Heart right ventricle (tissue), 16 donors: ENCODE results near the gene CCL14. TPM values are rescaled to one million over a fixed set of nuclear protein-coding genes. Genes with fewer than 3 reads are reported as not detected.

Source experiments
- ATAC-seq, 8 donors: fragments of 200-7000 bp; cut with Tn5 transposase; one replicate each; pipeline ENCODE4 v1.9.1; 2020; ENCODE audit warnings: mild to moderate bottlenecking in 8 of 8, moderate library complexity in 8 of 8, moderate number of reproducible peaks in 1 of 8
- DNase-seq, 2 donors: peaks; one replicate each; pipeline ENCODE4 v3.0.0-alpha.2; 2020
- H3K27ac ChIP-seq, 10 donors: fragments of 200-600 bp; sonication (generic) in 2 of 10; one replicate each; pipeline versions ENCODE4 v1.5.0 to v1.8.0; 2020 to 2022; ENCODE audit warnings: mild to moderate bottlenecking in 3 of 10
- H3K27me3 ChIP-seq, 7 donors: fragments of 200-600 bp; one replicate each; pipeline ENCODE4 v1.8.0; 2021 to 2022; ENCODE audit warnings: mild to moderate bottlenecking in 2 of 7
- H3K36me3 ChIP-seq, 9 donors: fragments of 200-600 bp; sonication (generic) in 1 of 9; one replicate each; pipeline versions ENCODE4 v1.5.0 to v1.8.0; 2020 to 2022; ENCODE audit warnings: mild to moderate bottlenecking in 2 of 9
- H3K4me1 ChIP-seq, 9 donors: fragments of 200-600 bp; sonication (generic) in 1 of 9; one replicate each; pipeline versions ENCODE4 v1.5.0 to v1.8.0; 2020 to 2022; ENCODE audit warnings: mild to moderate bottlenecking in 4 of 9
- H3K4me3 ChIP-seq, 10 donors: fragments of 200-600 bp; sonication (generic) in 2 of 10; one replicate each; pipeline versions ENCODE4 v1.5.0 to v1.8.0; 2020 to 2022; ENCODE audit warnings: mild to moderate bottlenecking in 7 of 10, moderate library complexity in 2 of 10
- H3K9me3 ChIP-seq, 11 donors: fragments of 200-600 bp in 10 of 11; sonication (generic) in 2 of 11; one replicate each; pipeline versions ENCODE4 v1.5.0 to v1.8.0; 2013 to 2022; ENCODE audit warnings: mild to moderate bottlenecking in 2 of 11, control low read depth in 1 of 11, moderate library complexity in 1 of 11
- CTCF ChIP-seq, 9 donors: fragments of 200-600 bp; sonication (generic) in 2 of 9; IDR thresholded peaks; one replicate each; pipeline versions ENCODE4 v1.5.0 to v1.8.0; 2021 to 2022; ENCODE audit warnings: antibody characterized with exemption in 9 of 9, mild to moderate bottlenecking in 5 of 9, moderate library complexity in 1 of 9
- WGBS, 2 donors: extraction: QIAGEN DNeasy Blood & Tissue Kit; methylation state at CpG; one replicate each; pipeline ENCODE4 v1.1.7; 2013; ENCODE audit warnings: inconsistent platforms in 1 of 2; 5-methylcytosine and 5-hydroxymethylcytosine counted together
- intact Hi-C, 10 donors: fragments of 100-400 bp; cut with DNase I; formaldehyde crosslinking; loops; one replicate each; pipeline versions ENCODE4 v1.11.1 to v1.14.2; 2022
- polyA plus RNA-seq, 2 donors: library from polyadenylated mRNA; stranded (reverse); fragments of 200-250 nt; gene quantifications; one replicate each; pipeline ENCODE4 v1.2.3, GENCODE V29; 2013
- total RNA-seq, 10 donors: library from RNA; stranded (reverse); fragmentation: NEBNext Ultra II Directional in 3 of 10; extraction: Animal tissue kit (Norgen Biotek cat#: 25700) in 3 of 10; gene quantifications; one replicate each; pipeline versions ENCODE4 v1.2.1 to v1.2.4, GENCODE V29; 2021 to 2023
- donor health status: Arrhythmogenic right ventricular cardiomyopathy.
- donor health status: ischemic (EF 13 %, LVEDD 7.1; RV severe dilation, severe dysfunction).
- donor health status: healthy with polysubstance abuse.
- donor health status: DM: no; HTN: yes; CAD: no.
- donor health status: DM: no; HTN: no; CAD: no.
- donor health status: ischemic (EF 25% LVEDD 6.9; RV normal size, moderate dysfunction).
- donor health status: ischemic (EF 25% LVEDD 5.7; RV mildly dilated, moderate dysfunction).
- donor health status: healthy.
- donor health status: DM: yes; HTN: yes; CAD: no.
- donor health status: Ischemic cardiomyopathy.
- donor health status: ischemic (EF 35%, LVEDD 5.7; RV mildly dilated, moderate dysfunction).
- donor health status: nonischemic (EF 11% LVEDD 7.7; RV severe dilation, severe dysfunction).
- donor health status: DM: yes; HTN: yes; CAD: no.
- donor health status: PGD.
- donor health status: ischemic (EF 29% LVEDD 5.4; RV normal size, mild dysfunction).
- donor health status: nonischemic (EF 23%, LVEDD 6.1; RV moderate dilation, normal function).

CCL14 gene
- total and polyA plus RNA-seq, 12 donors = 1.0 to 77.3 (median 5.6) TPM

- ATAC-seq = no peak
- H3K9me3 ChIP-seq = peaks cover 0 to 13% (median 8%) of the 10 kb centered on the region in 11 donors
- TF ChIP-seq CTCF (IDR thresholded peaks at IDR 0.05) = no peak
- peaks cover 0 to 4% (median 0%) of the 10 kb centered on the region in 7 donors for H3K27me3 ChIP-seq
- intact Hi-C loops = loop anchor here in 2 of 10 donors (10.0 kb wide), 2 partner anchors 53 to 487 kb away; partner anchors contain the start of gene RDM1 (in 1 of the 2)
- H3K4me1 ChIP-seq = peaks cover 0 to 37% (median 10%) of the 10 kb centered on the region in 9 donors
- H3K27ac ChIP-seq = peak overlapping the region in 1 of 10 donors; percentile 12
- no peaks in the 10 kb centered on the region for H3K36me3 ChIP-seq
- DNase-seq = no peak
- no peak overlapping the region for H3K4me3 ChIP-seq
Measured at GRCh38 chr17:35988164-35988563, 1.6 kb upstream of the CCL14 start.

- ATAC-seq = no peak
- Histone ChIP-seq H3K9me3 (peaks cover 0 to 9% (median 5%) of the 10 kb centered on the region in 11 donors), H3K4me3 (no peak overlapping the region), H3K36me3 (no peaks in the 10 kb centered on the region), H3K27me3 (no peaks in the 10 kb centered on the region), H3K27ac (no peak overlapping the region), H3K4me1 (peaks cover 0 to 37% (median 10%) of the 10 kb centered on the region in 9 donors)
- intact Hi-C loops = loop anchor here in 2 of 10 donors (10.0 kb wide), 2 partner anchors 49 to 491 kb away; partner anchors contain the start of gene RDM1 (in 1 of the 2)
- DNase-seq = no peak
- TF ChIP-seq CTCF (IDR thresholded peaks at IDR 0.05) = no peak
- WGBS, 2 donors = 95 to 96% methylated on average over 6 of the region's 6 CpGs
Measured at GRCh38 chr17:35984140-35984539, 2.4 kb downstream of the CCL14 start.

DNA sequence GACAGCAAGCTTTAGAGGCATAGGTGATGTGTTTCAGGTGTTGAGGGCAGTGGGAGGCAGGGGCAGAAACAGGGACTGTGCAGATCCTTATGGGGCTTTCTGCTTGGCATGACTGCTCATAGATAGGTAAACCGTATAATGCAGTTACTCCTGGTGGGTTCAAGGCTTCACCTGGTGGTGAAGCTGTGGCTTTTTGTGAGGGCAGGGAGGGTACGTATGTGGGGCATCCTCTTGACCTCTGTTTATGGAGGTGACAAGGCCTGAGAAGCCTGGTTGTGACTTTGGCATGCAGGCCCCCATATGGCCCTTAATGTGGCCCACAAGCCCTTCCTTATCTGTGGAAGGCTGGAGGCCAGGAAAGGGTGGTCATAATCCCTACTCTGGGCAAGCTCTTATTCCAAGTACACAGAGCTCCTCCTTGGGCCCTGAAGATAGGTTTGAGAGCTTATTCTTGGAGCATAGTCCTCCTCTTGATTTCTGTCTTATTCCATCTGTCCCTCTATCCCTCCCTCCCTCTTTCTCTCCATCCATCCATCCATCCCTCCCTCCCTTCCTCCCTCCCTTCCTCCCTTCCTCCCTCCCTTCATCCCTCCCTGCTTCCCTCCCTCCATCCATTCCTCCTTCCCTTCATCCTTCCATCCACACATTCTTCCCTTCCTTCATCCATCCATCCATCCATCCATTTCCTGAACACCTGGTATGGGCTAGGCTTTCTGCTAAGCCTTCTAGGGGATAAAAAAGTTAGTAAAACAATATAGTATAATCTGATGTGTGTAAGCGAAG is 3.9 kb downstream of the CCL14 start:
- Histone ChIP-seq H3K9me3 (no peaks in the 10 kb centered on the region), H3K27ac (no peak overlapping the region), H3K36me3 (no peaks in the 10 kb centered on the region), H3K4me3 (no peak overlapping the region), H3K4me1 (peaks cover 0 to 26% (median 9%) of the 10 kb centered on the region in 9 donors), H3K27me3 (no peaks in the 10 kb centered on the region)
- intact Hi-C loops = loop anchor here in 2 of 10 donors (10.0 kb wide), 2 partner anchors 48 to 492 kb away; partner anchors contain the start of gene RDM1 (in 1 of the 2)
- no peak for ATAC-seq
- no peak for DNase-seq
- 90 to 94% methylated on average over 3 of the region's 3 CpGs for WGBS, 2 donors
- no peak for TF ChIP-seq CTCF (IDR thresholded peaks at IDR 0.05)

GRCh38 chr17:35981908-35982330 is 4.6 kb downstream of the CCL14 start:
- TF ChIP-seq CTCF (IDR thresholded peaks at IDR 0.05) = peak in 1 of 9 donors; percentile 14
- ATAC-seq (no peak), DNase-seq (no peak)
- H3K27ac ChIP-seq = no peak overlapping the region
- H3K4me1 ChIP-seq = peaks cover 0 to 19% (median 5%) of the 10 kb centered on the region in 9 donors
- H3K4me3 ChIP-seq = no peak overlapping the region
- H3K36me3 ChIP-seq = no peaks in the 10 kb centered on the region
- H3K27me3 ChIP-seq = peaks cover 0 to 3% (median 0%) of the 10 kb centered on the region in 7 donors
- WGBS, 2 donors = 72 to 75% methylated on average over 4 of the region's 4 CpGs
- intact Hi-C loops = loop anchor here in 2 of 10 donors (10.0 kb wide), 2 partner anchors 47 to 493 kb away; partner anchors contain the start of gene RDM1 (in 1 of the 2)
- no peaks in the 10 kb centered on the region for H3K9me3 ChIP-seq
